Uterus (tissue), 2 donors: ENCODE results near the gene SLC15A4.
"Not testable (repeated sequence)": the region's sequence is repeated elsewhere in the genome, so short reads cannot be mapped to it uniquely, and the experiment has no call there.

ENCODE experiments used
- POLR2A ChIP-seq, 2 donors: fragments of 450-650 bp; IDR thresholded peaks; one replicate each; pipeline ENCODE4 v1.6.1; 2016; ENCODE audit warnings: antibody characterized with exemption in 2 of 2, mild to moderate bottlenecking in 1 of 2, moderate library complexity in 1 of 2
- TF ChIP-seq, protein P1 (sequence below), 4 experiments: fragments of 200-600 bp in 2 of 4; fragments of 450-650 bp in 2 of 4; sonication (generic) in 2 of 4; IDR thresholded peaks; one replicate each; pipeline ENCODE4 v1.5.1; 2016 to 2019; ENCODE audit warnings: antibody characterized with exemption in 4 of 4, mild to moderate bottlenecking in 2 of 4, moderate library complexity in 1 of 4

DNA sequence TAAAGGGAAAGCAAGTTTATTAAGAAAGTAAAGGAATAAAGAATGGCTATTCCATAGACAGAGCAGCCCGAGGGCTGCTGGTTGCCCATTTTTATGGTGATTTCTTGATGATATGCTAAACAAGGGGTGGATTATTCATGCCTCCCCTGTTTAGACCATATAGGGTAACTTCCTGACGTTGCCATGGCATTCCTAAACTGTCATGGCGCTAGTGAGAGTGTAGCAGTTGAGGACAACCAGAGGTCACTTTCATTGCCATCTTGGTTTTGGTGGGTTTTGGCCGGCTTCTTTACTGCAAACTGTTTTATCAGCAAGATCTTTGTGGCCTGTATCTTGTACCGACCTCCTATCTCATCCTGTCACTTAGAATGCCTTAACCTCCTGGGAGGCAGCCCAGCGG lies 26.0 kb upstream of the SLC15A4 start:
- not testable (repeated sequence) for TF ChIP-seq POLR2A (IDR thresholded peaks at IDR 0.05)
- TF ChIP-seq, protein P1, sequence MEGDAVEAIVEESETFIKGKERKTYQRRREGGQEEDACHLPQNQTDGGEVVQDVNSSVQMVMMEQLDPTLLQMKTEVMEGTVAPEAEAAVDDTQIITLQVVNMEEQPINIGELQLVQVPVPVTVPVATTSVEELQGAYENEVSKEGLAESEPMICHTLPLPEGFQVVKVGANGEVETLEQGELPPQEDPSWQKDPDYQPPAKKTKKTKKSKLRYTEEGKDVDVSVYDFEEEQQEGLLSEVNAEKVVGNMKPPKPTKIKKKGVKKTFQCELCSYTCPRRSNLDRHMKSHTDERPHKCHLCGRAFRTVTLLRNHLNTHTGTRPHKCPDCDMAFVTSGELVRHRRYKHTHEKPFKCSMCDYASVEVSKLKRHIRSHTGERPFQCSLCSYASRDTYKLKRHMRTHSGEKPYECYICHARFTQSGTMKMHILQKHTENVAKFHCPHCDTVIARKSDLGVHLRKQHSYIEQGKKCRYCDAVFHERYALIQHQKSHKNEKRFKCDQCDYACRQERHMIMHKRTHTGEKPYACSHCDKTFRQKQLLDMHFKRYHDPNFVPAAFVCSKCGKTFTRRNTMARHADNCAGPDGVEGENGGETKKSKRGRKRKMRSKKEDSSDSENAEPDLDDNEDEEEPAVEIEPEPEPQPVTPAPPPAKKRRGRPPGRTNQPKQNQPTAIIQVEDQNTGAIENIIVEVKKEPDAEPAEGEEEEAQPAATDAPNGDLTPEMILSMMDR (IDR thresholded peaks at IDR 0.05): not testable (repeated sequence)
